HepG2 (cell line): ENCODE results near the gene TDRD9. TPM values are rescaled to one million over a fixed set of nuclear protein-coding genes. Genes with fewer than 3 reads are reported as not detected.

Experiments used
- ASH2L ChIP-seq: fragments of 300-600, 200-600 bp; sonication (generic); IDR thresholded peaks from 2 replicates; pipeline ENCODE4 v1.7.0; 2017; ENCODE audit warnings: low read depth, mild to moderate bottlenecking, moderate library complexity, mixed read lengths, low read length; ENCODE audit not compliant: insufficient read length
- FOXP1 ChIP-seq, 2 experiments: fragments of 450-650 bp in 1 of 2; IDR thresholded peaks; 2 replicates each; pipeline ENCODE4 v1.6.1; 2017 to 2018; ENCODE audit warnings: antibody characterized with exemption in 1 of 2
- HMGA1 ChIP-seq: sonication (generic); formaldehyde crosslinking; conservative IDR thresholded peaks from 2 replicates; pipeline ENCODE4 v1.4.0; 2020; ENCODE audit warnings: missing genetic modification reagents
- MAFF ChIP-seq: IDR thresholded peaks from 2 replicates; pipeline ENCODE4 v1.6.1; 2011; ENCODE audit warnings: low read depth, low read length, improper control_type of control experiment
- NFE2L2 ChIP-seq: fragments of 150-350 bp; IDR thresholded peaks from 2 replicates; pipeline ENCODE4 v1.6.1; 2014; ENCODE audit warnings: low read length
- PHF5A ChIP-seq: IDR thresholded peaks from one replicate; pipeline ENCODE4 v1.6.1; 2018; ENCODE audit warnings: low read depth, missing genetic modification reagents; ENCODE audit not compliant: unreplicated experiment
- PHF8 ChIP-seq: sonication (generic); formaldehyde crosslinking; IDR thresholded peaks from 2 replicates; pipeline ENCODE4 v1.5.0; 2020; ENCODE audit warnings: missing genetic modification reagents
- SNAPC2 ChIP-seq: sonication (generic); formaldehyde crosslinking; IDR thresholded peaks from 2 replicates; pipeline ENCODE4 v1.8.1; 2022; ENCODE audit warnings: mild to moderate bottlenecking, missing genetic modification reagents
- TAF15 ChIP-seq: fragments of 200-400 bp; formaldehyde crosslinking; IDR thresholded peaks from one replicate; pipeline ENCODE4 v1.6.1; 2018; ENCODE audit warnings: mild to moderate bottlenecking, low read depth, low read length; ENCODE audit not compliant: poor library complexity, severe bottlenecking
- TMF1 ChIP-seq: sonication (generic); formaldehyde crosslinking; IDR thresholded peaks from 2 replicates; pipeline ENCODE4 v1.8.1; 2022; ENCODE audit warnings: low read depth, missing genetic modification reagents
- ZFAT ChIP-seq: sonication (generic); formaldehyde crosslinking; conservative IDR thresholded peaks from 2 replicates; pipeline ENCODE4 v1.8.1; 2023; ENCODE audit warnings: missing genetic modification reagents, inconsistent platforms
- ZMAT3 ChIP-seq: sonication (generic); formaldehyde crosslinking; conservative IDR thresholded peaks from 2 replicates; pipeline ENCODE4 v1.7.0; 2021; ENCODE audit warnings: missing genetic modification reagents
- ZNF20 ChIP-seq: sonication (generic); formaldehyde crosslinking; IDR thresholded peaks from 2 replicates; pipeline ENCODE4 v1.4.0; 2020; ENCODE audit warnings: mild to moderate bottlenecking, moderate library complexity, missing genetic modification reagents
- ZNF343 ChIP-seq: sonication (generic); formaldehyde crosslinking; IDR thresholded peaks from 2 replicates; pipeline ENCODE4 v1.4.0; 2020; ENCODE audit warnings: mild to moderate bottlenecking, missing genetic modification reagents
- ZNF883 ChIP-seq: sonication (generic); formaldehyde crosslinking; IDR thresholded peaks from 2 replicates; pipeline ENCODE4 v1.5.1; 2020; ENCODE audit warnings: mild to moderate bottlenecking, missing genetic modification reagents; ENCODE audit errors: not compliant biosample characterization
- polyA plus RNA-seq, 8 experiments: library from polyadenylated mRNA; depleted of rRNA in 3 of 8; stranded (reverse) in 7 of 8; unstranded in 1 of 8; fragments of >200 nt; fragmentation: Illumina TruSeq in 4 of 8; extraction: Trizol in 4 of 8; gene quantifications; 2 replicates each; pipeline versions ENCODE4 v1.2.1 to v1.2.3, GENCODE V29; 2011 to 2016; ENCODE audit warnings: low read depth in 4 of 8, missing spikeins in 1 of 8, mixed read lengths in 1 of 8; ENCODE audit not compliant: insufficient read depth in 1 of 8
- total RNA-seq, 5 experiments: library from RNA; depleted of rRNA; stranded (reverse); fragments of >200 nt; fragmentation: Illumina TruSeq; extraction: Trizol; gene quantifications; 2 replicates each; pipeline ENCODE4 v1.2.3, GENCODE V29; 2016; ENCODE audit warnings: low read depth in 1 of 5
- TF ChIP-seq, protein P1 (sequence below): IDR thresholded peaks from 2 replicates; pipeline ENCODE4 v1.6.1; 2016; ENCODE audit warnings: mild to moderate bottlenecking, missing biosample characterization, missing genetic modification reagents
- TF ChIP-seq, protein P2 (sequence below): sonication (generic); formaldehyde crosslinking; IDR thresholded peaks from 2 replicates; pipeline ENCODE4 v1.4.0; 2020; ENCODE audit warnings: missing genetic modification reagents, low read depth, mild to moderate bottlenecking, borderline replicate concordance
- TF ChIP-seq, protein P3 (sequence below): IDR thresholded peaks from 2 replicates; pipeline ENCODE4 v1.6.1; 2018; ENCODE audit warnings: missing genetic modification reagents, mild to moderate bottlenecking, missing compliant biosample characterization
- TF ChIP-seq, protein P4 (sequence below): sonication (generic); formaldehyde crosslinking; IDR thresholded peaks from 2 replicates; pipeline ENCODE4 v1.4.0; 2020; ENCODE audit warnings: missing genetic modification reagents
- TF ChIP-seq, protein P5 (sequence below): sonication (generic); formaldehyde crosslinking; conservative IDR thresholded peaks from 2 replicates; pipeline ENCODE4 v1.5.0; 2020; ENCODE audit warnings: missing genetic modification reagents
- TF ChIP-seq, protein P6 (sequence below): sonication (generic); formaldehyde crosslinking; IDR thresholded peaks from 2 replicates; pipeline ENCODE4 v1.4.0; 2020; ENCODE audit warnings: mild to moderate bottlenecking, low read depth, missing genetic modification reagents

TDRD9 gene
- total and polyA plus RNA-seq, 2 of the 13 experiments (the other 11 are each of a cell fraction or from before 2014, with no cell fraction given), result not detected

DNA sequence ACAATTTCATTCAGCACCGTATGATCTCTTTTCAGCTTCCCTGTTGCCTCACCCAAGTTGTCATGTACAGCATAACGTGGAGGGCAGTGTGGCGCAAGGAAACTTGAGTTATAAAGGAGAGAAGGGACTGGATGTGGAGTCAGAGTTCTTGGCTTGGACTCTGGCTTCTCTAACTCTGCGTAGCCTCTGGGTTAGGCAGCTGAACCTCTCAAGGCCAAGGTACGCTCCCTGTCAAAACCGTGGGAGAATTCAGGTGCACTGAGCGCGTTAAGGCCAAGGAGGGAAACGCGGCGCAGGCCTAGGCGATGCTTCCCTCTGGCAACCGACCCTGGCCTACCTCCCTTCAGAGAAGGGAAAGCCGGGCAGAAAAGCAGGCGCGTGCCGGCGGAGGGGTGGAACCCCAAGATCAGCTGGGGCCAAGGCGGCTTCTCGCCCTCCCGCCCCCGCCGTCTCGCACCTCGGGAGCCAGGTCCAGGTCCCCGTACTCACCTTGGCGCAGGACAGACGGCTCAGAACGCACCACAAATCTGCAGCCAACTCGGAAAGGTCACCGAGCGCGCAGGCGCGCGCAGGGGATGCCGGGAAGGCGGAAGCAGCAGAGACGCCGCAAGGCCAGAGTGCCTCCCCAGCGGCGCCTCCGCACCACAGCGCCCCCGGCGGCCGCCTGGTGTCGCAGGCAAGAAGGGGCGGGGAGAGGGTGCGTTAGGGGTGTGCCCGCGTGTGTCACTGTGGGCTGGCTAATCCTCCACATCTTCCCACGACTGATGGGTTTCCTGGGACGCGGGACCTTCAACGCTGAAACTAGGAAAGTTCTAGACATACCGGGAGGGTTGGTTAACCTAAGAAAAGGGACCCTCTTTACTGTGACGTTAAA is 7.0 kb upstream of the TDRD9 start (continued):
- TF ChIP-seq, protein P1, sequence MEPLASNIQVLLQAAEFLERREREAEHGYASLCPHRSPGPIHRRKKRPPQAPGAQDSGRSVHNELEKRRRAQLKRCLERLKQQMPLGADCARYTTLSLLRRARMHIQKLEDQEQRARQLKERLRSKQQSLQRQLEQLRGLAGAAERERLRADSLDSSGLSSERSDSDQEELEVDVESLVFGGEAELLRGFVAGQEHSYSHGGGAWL (CRISPR knock-in tag), result peak; percentile 68; the same call in 1 of the 2 replicates
- TF ChIP-seq, protein P2, sequence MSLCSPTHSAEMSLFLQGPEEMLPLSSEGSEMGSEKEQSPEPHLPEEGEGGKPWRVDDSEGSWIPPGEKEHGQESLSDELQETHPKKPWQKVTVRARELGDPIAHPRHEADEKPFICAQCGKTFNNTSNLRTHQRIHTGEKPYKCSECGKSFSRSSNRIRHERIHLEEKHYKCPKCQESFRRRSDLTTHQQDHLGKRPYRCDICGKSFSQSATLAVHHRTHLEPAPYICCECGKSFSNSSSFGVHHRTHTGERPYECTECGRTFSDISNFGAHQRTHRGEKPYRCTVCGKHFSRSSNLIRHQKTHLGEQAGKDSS (CRISPR knock-in tag), result no peak; the same call in 1 of the 2 replicates
- TF ChIP-seq ZNF343, result no peak
- TF ChIP-seq ASH2L, result peak; percentile 73
- TF ChIP-seq, protein P3, sequence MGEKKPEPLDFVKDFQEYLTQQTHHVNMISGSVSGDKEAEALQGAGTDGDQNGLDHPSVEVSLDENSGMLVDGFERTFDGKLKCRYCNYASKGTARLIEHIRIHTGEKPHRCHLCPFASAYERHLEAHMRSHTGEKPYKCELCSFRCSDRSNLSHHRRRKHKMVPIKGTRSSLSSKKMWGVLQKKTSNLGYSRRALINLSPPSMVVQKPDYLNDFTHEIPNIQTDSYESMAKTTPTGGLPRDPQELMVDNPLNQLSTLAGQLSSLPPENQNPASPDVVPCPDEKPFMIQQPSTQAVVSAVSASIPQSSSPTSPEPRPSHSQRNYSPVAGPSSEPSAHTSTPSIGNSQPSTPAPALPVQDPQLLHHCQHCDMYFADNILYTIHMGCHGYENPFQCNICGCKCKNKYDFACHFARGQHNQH, result peak; percentile 59; the same call in 1 of the 2 replicates
- TF ChIP-seq NFE2L2, result no peak
- TF ChIP-seq, protein P4, sequence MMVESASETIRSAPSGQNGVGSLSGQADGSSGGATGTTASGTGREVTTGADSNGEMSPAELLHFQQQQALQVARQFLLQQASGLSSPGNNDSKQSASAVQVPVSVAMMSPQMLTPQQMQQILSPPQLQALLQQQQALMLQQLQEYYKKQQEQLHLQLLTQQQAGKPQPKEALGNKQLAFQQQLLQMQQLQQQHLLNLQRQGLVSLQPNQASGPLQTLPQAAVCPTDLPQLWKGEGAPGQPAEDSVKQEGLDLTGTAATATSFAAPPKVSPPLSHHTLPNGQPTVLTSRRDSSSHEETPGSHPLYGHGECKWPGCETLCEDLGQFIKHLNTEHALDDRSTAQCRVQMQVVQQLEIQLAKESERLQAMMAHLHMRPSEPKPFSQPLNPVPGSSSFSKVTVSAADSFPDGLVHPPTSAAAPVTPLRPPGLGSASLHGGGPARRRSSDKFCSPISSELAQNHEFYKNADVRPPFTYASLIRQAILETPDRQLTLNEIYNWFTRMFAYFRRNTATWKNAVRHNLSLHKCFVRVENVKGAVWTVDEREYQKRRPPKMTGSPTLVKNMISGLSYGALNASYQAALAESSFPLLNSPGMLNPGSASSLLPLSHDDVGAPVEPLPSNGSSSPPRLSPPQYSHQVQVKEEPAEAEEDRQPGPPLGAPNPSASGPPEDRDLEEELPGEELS (CRISPR knock-in tag), result peak; percentile 69
- TF ChIP-seq ZFAT (CRISPR knock-in tag), result no peak
- no peak for TF ChIP-seq MAFF
- peak; percentile 98 for TF ChIP-seq PHF8 (CRISPR knock-in tag)
- TF ChIP-seq ZNF883 (CRISPR knock-in tag), result peak; percentile 40
- TF ChIP-seq HMGA1 (CRISPR knock-in tag), result no peak
- TF ChIP-seq, protein P5, sequence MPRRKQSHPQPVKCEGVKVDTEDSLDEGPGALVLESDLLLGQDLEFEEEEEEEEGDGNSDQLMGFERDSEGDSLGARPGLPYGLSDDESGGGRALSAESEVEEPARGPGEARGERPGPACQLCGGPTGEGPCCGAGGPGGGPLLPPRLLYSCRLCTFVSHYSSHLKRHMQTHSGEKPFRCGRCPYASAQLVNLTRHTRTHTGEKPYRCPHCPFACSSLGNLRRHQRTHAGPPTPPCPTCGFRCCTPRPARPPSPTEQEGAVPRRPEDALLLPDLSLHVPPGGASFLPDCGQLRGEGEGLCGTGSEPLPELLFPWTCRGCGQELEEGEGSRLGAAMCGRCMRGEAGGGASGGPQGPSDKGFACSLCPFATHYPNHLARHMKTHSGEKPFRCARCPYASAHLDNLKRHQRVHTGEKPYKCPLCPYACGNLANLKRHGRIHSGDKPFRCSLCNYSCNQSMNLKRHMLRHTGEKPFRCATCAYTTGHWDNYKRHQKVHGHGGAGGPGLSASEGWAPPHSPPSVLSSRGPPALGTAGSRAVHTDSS (CRISPR knock-in tag), result 0 out of 2 replicates have a peak, but pooled peaks have one; percentile 43
- no peak for TF ChIP-seq ZNF20
- no peak for TF ChIP-seq TMF1 (CRISPR knock-in tag)
- TF ChIP-seq FOXP1 (IDR thresholded peaks at IDR 0.05), result no peak
- no peak for TF ChIP-seq FOXP1 (CRISPR knock-in tag; IDR thresholded peaks at IDR 0.05)
- peak; percentile 73 for TF ChIP-seq ZMAT3 (CRISPR knock-in tag)
- TF ChIP-seq, protein P6, sequence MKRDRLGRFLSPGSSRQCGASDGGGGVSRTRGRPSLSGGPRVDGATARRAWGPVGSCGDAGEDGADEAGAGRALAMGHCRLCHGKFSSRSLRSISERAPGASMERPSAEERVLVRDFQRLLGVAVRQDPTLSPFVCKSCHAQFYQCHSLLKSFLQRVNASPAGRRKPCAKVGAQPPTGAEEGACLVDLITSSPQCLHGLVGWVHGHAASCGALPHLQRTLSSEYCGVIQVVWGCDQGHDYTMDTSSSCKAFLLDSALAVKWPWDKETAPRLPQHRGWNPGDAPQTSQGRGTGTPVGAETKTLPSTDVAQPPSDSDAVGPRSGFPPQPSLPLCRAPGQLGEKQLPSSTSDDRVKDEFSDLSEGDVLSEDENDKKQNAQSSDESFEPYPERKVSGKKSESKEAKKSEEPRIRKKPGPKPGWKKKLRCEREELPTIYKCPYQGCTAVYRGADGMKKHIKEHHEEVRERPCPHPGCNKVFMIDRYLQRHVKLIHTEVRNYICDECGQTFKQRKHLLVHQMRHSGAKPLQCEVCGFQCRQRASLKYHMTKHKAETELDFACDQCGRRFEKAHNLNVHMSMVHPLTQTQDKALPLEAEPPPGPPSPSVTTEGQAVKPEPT, result peak; percentile 82
- TF ChIP-seq TAF15, result peak; percentile 59
- TF ChIP-seq PHF5A (CRISPR knock-in tag), result no peak
- no peak for TF ChIP-seq SNAPC2 (CRISPR knock-in tag)
